KMS-11 (cell line): ENCODE measurements around the gene AVEN.

Experiments used
- H2AFZ ChIP-seq: fragments of 200-600 bp; sonication (generic); 2 replicates; pipeline ENCODE4 v1.6.1; 2016; ENCODE audit warnings: antibody characterized with exemption, mixed run types, low read depth
- H3K27ac ChIP-seq: fragments of 200-600 bp; sonication (generic); 2 replicates; pipeline ENCODE4 v1.6.1; 2016; ENCODE audit warnings: mild to moderate bottlenecking, mixed run types
- H3K27me3 ChIP-seq: fragments of 200-600 bp; sonication (generic); 2 replicates; pipeline ENCODE4 v1.6.1; 2017; ENCODE audit warnings: mild to moderate bottlenecking, low read depth, mixed run types, moderate library complexity; ENCODE audit not compliant: insufficient read depth
- H3K36me3 ChIP-seq: fragments of 200-600 bp; sonication (generic); 2 replicates; pipeline ENCODE4 v1.6.1; 2017; ENCODE audit warnings: mild to moderate bottlenecking, mixed run types; ENCODE audit not compliant: insufficient read depth
- H3K4me1 ChIP-seq: fragments of 200-600 bp; sonication (generic); 2 replicates; pipeline ENCODE4 v1.6.1; 2016; ENCODE audit warnings: mild to moderate bottlenecking, low read depth, mixed run types; ENCODE audit not compliant: poor library complexity, severe bottlenecking
- H3K4me2 ChIP-seq: fragments of 200-600 bp; sonication (generic); 2 replicates; pipeline ENCODE4 v1.7.0; 2016; ENCODE audit warnings: mild to moderate bottlenecking, mixed run types
- H3K4me3 ChIP-seq: fragments of 200-600 bp; sonication (generic); IDR thresholded peaks from 2 replicates; pipeline ENCODE4 v1.6.1; 2017; ENCODE audit warnings: low read depth, low read length, mixed read lengths; ENCODE audit not compliant: insufficient read depth
- H3K79me2 ChIP-seq: fragments of 200-600 bp; sonication (generic); 2 replicates; pipeline ENCODE4 v1.6.1; 2016; ENCODE audit warnings: low read depth, mixed run types; ENCODE audit not compliant: insufficient read depth
- H3K9ac ChIP-seq: fragments of 200-600 bp; sonication (generic); 2 replicates; pipeline ENCODE4 v1.6.1; 2016; ENCODE audit warnings: mild to moderate bottlenecking, mixed run types
- H4K20me1 ChIP-seq: fragments of 200-600 bp; sonication (generic); 2 replicates; pipeline ENCODE4 v1.6.1; 2016; ENCODE audit warnings: mild to moderate bottlenecking, mixed run types; ENCODE audit not compliant: insufficient read depth
- CTCF ChIP-seq: fragments of 200-600 bp; sonication (generic); conservative IDR thresholded peaks from 2 replicates; pipeline ENCODE4 v1.6.1; 2017; ENCODE audit warnings: low read depth, mild to moderate bottlenecking, antibody characterized with exemption, low read length, moderate library complexity, mixed read lengths

AVEN gene

DNA sequence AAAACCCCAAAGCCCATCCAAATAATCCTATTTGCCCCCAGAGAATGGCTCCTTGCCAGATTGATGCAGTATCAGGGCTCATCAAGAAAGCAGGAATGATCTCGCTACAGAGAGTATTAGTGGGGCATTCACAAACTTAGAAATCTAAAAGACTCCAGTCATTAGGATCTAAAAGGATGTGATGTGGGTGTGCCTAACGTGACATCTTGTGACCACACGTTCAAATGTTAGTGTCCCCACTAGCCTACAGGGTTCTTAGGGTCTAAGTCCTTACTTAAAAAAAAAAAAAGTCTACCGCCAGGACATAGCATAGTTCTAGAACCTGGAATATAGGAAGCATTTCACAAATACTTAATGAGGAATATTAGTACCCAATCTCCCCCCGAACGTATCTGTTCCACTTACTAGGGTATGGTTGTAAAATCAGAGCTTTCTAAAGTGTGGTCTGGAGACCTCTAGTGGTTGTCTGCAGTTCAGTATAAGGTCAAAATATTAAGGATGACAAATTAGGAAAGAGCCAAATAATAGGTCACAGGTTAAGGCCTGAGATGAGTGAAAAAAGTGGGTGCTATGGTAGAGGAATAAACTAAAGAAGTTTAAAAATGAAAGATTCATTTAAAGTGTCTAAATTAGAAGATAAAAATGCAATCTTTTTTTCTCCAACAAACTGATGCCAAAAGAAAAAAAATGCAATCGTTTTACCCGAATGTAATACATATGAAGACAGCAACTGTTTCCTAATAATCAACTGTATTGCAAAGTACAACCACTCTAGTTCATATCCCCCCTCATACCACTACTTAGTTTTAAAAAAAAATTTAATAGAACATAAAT is 75.0 kb downstream of the AVEN start:
- TF ChIP-seq CTCF: peak; percentile 81
- no peak overlapping the region for H3K4me2 ChIP-seq
- no peak overlapping the region for H3K4me3 ChIP-seq
- no peak overlapping the region for H3K27ac ChIP-seq
- no peaks in the 10 kb centered on the region for H3K79me2 ChIP-seq
- no peaks in the 10 kb centered on the region for H4K20me1 ChIP-seq
- no peak overlapping the region for H2AFZ ChIP-seq
- no peak overlapping the region for H3K9ac ChIP-seq
- H3K27me3 ChIP-seq: no peaks in the 10 kb centered on the region
- H3K4me1 ChIP-seq: no peaks in the 10 kb centered on the region
- H3K36me3 ChIP-seq: no peaks in the 10 kb centered on the region

DNA sequence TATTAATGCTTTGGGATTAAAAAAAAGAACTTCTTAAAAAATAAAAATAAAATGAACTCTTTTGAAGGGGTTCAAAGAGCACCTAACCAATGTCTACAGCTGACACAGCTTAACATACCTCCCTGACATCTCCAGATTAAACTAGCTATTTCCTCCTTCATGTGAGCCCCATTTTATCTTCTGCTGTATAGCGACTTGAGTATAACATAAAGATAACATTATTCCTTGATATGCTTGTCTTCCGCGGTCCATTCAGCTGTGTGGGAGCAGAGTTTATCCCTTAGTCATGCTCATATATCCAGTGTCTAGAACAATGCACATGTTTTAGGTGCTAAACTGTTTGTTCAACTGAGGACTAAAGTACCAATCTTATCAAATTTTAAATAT is 78.5 kb downstream of the AVEN start:
- no peak overlapping the region for H3K27ac ChIP-seq
- H3K27me3 ChIP-seq: no peaks in the 10 kb centered on the region
- TF ChIP-seq CTCF: no peak
- H2AFZ ChIP-seq: no peak overlapping the region
- no peaks in the 10 kb centered on the region for H3K36me3 ChIP-seq
- H3K4me3 ChIP-seq: no peak overlapping the region
- no peak overlapping the region for H3K9ac ChIP-seq
- H3K79me2 ChIP-seq: no peaks in the 10 kb centered on the region
- H3K4me2 ChIP-seq: no peak overlapping the region
- H3K4me1 ChIP-seq: no peaks in the 10 kb centered on the region
- no peaks in the 10 kb centered on the region for H4K20me1 ChIP-seq

- no peak for TF ChIP-seq CTCF
- Histone ChIP-seq H3K36me3 (no peaks in the 10 kb centered on the region), H3K9ac (no peak overlapping the region), H2AFZ (no peak overlapping the region), H3K4me2 (no peak overlapping the region), H3K4me1 (no peaks in the 10 kb centered on the region), H3K79me2 (no peaks in the 10 kb centered on the region), H3K4me3 (no peak overlapping the region), H4K20me1 (no peaks in the 10 kb centered on the region), H3K27ac (no peak overlapping the region), H3K27me3 (no peaks in the 10 kb centered on the region)
Measured at GRCh38 chr15:33959844-33960548, 79.0 kb downstream of the AVEN start.

GRCh38 chr15:33956397-33956796 is 82.6 kb downstream of the AVEN start:
- H2AFZ ChIP-seq: no peak overlapping the region
- H3K27me3 ChIP-seq: no peaks in the 10 kb centered on the region
- H4K20me1 ChIP-seq: no peaks in the 10 kb centered on the region
- no peaks in the 10 kb centered on the region for H3K36me3 ChIP-seq
- H3K4me3 ChIP-seq: no peak overlapping the region
- no peak overlapping the region for H3K4me2 ChIP-seq
- H3K4me1 ChIP-seq: no peaks in the 10 kb centered on the region
- TF ChIP-seq CTCF: no peak
- no peaks in the 10 kb centered on the region for H3K79me2 ChIP-seq
- no peak overlapping the region for H3K9ac ChIP-seq
- no peak overlapping the region for H3K27ac ChIP-seq
